ENCODE measurements around the gene DDAH1.
"Not testable (repeated sequence)": the region's sequence is repeated elsewhere in the genome, so short reads cannot be mapped to it uniquely, and the experiment has no call there.

DDAH1 gene

DNA sequence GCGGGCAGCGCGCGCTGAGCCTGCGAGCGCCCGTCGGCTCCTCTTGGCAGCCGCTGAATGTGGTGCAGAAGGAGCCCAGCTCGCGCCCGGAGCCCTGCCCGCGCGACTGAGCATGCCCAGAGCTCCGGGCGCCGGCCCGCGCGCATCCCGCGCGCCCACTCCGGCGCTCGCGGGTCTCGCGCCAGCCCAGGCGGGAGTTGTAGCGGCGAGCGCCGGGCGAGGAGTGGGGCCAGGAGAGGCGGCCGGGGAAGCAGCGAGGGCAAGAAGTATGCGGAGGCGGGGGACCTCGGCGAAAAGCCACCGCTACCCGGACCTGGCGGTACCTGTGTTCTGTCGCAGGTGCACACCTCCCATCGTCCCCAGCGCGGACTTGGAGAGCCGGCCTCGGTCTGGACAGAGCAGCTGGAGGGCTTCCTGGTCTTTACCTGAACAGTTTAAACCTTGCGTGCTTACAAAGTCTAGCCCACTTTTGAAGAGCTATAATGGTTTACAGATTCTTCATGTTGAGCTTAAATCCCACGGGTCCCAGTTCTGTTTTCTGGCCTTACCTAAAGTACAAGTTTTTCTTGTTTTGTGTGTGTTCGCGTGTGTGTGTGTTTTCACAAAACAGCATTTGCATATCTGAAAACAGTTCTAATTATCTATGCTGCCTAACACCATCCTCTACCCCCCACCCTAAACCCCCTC is at the start of gene DDAH1:
Gene DDAH1, minus strand, starts transcription at position 61 of the 687 bp plus-strand sequence. CDS start 114 bp downstream, outside the sequence.
- no peak for DNase-seq (ENCODE audit: low spot score)

DNA sequence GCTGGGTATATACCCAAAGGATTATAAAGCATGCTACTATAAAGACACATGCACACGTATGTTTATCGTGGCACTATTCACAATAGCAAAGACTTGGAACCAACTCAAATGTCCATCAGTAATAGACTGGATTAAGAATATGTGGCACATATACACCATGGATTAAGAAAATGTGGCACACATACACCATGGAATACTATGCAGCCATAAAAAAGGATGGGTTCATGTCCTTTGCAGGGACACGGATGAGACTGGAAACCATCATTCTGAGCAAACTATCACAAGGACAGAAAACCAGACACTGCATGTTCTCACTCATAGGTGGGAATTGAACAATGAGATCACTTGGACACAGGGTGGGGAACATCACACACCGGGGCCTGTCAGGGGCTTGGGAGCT is 49.0 kb upstream of the DDAH1 start:
- not testable (repeated sequence) for DNase-seq (ENCODE audit: low spot score)

DNA sequence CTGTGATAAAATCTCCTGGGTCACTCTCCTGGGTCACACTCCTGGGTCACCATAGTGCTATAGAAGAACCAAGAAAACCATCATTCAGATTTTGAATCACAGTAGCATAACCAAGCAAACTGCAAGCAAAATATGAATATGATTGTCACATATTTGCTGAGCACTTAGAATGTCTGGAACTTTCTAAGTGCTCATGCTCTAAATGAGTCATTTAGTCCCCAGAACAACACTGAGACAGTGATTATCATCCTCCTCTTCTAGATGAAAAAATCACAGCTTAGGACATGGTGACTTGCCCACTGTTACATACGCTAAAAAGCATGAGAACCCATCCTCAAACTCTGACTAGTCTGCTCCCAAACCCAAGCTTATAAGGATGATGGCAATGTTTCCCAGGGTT is 39.5 kb upstream of the DDAH1 start:
- peak; percentile 1 for DNase-seq (ENCODE audit: low spot score)

DNA sequence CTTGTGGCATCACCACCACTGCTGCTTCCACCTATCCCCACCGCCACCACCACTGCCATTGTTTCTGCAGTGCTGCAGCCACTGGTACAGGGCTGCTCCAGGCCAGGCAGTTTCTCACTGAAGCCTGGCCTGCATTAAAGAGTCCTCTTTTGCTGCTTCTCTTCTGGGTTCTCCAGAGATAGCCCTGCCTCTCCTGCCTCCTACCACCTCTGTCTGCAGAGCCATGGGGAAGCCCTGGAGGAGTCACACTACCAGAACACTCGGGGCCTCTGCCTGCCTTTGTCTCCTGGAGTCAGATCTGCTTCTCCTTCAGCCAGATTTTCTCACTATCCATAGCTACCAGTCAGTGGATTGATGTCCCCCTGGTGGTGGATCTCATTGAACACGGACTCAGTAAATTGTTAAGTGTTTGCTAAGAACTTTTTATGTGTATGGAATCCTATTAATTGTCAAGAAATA is 37.7 kb upstream of the DDAH1 start:
- DNase-seq (ENCODE audit: low spot score) = no peak

DNA sequence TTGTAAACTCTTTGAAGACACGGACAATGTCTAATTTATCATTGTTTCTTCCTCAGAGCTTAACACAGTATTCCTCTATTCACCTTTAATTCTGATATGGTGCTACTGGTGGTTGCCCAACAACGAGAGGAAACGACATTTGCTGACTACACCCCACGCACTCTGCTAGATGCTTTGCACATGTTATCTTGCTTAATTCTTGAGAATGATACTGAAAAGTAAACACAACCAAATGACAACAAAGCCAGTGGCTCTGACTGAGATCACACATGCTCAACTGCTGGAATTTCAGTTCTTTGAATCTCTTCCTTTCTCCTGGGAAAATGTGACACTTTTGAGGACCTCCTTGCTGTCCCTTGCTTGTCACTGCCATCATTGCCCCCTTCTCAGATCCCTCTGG is 37.2 kb upstream of the DDAH1 start:
- DNase-seq (ENCODE audit: low spot score) = no peak

DNA sequence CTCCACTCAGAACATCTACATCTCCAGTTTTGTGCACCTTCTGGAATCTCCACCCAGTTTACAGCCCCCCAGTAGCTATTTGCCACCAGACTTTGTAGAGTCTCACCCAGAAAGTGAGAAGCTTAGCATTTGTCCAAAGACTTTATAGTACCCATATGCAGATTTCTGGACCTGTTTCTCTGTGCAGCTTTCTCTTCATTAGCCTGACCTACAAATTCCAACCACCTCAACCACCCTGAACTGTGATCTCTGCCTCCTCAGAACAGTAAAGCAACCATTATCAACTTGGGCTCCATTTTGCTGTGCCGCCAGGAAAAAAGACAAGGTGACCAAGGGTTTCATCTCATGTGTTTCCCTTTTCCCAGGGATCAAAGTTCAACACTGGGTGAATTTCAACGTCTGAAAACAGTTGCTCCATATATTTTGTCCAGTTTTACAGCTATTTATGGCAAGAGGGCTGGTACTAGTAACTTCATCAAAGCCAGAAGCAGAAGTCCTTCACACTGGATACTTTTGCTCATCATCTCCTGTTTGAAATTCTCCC is 36.5 kb upstream of the DDAH1 start:
- no peak for DNase-seq (ENCODE audit: low spot score)

DNA sequence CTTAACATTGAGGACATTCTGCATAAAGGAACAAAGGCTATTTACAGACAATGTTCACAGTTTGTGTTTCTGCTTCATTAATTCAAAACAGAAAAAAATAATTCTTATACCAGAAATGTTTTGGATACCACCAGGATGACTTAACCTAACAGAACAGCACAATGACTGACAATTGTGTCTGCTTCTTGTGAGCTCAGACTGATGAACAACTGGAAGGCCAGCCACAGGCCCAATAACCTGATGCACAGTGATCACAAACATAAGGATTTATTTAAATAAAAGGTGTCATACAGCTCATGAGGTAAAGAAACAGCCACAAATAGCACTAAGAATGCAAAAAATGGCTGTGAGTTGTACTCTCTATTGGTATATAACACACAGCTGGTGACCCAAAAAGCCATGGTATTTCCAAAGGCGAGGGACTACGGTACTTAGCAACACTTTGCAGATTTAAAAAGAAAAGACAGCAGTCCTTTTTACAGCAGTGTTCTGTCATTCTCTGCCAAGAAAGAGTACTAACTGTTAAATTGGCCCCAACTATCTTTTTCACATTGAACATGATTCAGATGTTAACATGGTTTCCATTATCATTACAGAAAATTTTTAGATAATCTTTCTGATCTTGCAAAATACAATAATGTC is 32.1 kb upstream of the DDAH1 start:
- no peak for DNase-seq (ENCODE audit: low spot score)

DNA sequence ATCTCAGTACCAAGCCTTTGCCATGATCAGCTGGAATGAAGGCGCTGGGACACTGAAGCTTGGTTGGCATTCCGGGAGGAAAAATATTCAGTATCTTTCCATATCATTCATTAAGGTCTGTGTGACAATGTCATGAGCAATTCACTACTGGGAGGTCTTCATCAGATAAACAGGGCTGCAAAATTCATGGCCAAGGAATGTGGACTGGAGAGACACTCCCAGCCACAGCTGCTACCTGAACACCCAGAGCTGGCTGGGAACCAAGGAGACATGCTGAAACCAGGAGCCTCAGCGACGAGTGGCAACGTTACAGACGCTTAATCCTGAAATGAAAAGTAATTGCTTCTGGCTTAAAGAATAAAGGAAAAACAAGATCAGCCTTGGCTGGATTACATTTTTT is 30.6 kb upstream of the DDAH1 start:
- no peak for DNase-seq (ENCODE audit: low spot score)

DNA sequence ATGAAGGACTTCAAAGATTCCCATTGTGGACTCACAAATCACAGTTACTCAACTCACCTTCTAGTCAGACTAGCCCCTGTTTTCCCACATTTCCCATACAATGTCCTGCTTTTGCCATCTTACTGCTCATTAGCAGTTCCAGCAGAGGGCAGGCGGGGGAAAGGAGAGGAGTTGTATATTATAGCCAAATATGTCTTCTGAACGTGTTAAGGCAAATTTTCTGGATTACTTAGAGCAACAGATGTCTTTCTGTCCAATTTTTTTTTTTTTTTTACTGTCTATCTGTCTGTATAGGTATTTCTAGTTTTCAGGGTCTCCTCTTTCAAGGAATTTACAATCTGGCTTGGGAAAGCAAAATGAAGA is 29.9 kb upstream of the DDAH1 start:
- DNase-seq (ENCODE audit: low spot score) = no peak

DNA sequence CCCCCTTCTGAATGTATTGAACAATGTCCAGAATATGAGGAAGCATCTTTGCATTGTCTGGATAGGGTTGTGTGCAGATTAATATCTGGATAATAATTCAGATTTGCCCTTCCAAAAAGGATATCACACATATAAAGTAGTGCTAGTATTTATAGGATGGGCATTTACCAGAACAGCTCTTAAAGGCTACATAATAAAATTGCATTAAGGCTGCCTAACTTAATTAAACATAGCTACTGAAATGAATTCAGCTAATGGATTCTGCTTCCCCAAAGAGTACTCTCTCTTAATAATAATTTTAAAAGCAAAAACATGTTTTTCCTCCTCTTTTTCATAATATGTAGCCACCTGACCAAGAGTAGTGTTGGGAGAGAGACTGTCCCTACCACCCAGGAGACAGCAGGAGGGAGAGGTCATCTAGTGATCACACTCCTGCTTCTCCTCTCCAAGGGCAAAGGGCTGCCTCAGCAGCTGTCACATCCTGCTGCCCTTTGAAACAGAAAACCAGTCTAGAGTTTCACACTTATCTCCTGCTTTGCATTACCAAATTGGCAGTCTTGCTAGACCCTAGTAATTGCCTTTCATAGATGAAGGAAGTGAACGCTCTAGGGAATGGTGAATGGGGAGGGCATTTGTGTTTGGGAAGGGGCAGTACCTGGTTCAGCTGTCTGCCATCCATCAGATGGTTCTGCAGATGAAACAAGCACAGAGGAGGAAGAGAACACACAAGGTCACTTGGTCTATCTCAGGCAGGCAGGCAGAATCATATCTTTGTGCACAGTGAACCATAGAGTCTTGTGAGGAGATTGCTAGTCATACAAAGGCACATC is 29.3 kb upstream of the DDAH1 start:
- no peak for DNase-seq (ENCODE audit: low spot score)

DNA sequence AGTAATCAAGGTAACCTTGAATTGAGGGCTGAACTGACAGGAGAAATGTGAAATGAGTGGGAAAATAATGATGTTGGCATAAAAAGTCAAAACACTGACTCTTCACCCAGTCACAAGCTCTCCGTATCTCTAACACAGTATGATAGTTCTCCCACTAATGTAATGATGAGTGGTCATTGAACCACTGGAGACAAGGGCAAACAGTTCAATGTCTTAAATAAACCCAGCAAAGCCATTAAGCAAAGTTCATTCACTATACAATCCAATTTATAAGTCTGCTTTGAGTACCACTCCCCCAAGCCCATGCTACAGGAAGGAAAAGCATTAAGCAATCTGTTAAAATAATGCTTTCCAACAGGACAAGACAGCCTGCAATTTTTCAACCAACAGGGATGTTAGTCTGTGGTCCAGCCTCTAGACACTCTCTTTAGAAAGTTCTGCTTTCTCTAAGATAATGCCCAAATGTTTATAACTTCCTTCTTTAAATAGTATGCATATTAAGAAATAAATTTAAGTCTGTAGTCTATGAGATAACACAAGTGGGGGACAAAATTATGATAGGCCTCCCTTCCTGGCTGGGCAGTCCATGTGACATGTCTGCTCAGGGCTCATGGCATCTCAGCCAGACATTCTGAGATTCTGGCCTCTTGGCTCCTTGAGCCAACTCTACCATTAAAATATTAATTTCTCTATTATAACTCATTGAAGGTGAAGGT is 25.5 kb upstream of the DDAH1 start:
- DNase-seq (ENCODE audit: low spot score) = no peak

DNA sequence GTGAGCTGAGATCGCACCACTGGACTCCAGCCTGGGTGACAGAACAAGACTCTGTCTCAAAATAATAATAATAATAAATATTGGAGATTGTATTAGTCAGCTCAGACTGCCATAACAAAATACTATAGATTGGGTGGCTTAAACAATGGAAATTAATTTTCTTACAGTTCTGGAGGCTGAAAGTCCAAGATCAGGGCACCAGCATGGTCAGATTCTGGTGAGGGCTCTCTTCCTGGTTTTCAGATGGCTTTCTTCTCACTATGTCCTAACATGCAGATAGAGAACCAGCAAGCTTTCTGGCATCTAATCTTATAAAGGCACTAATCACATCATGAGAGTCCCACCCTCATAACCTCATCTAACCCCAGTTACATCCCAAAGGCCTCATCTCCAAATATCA is 23.2 kb upstream of the DDAH1 start:
- DNase-seq (ENCODE audit: low spot score) = no peak

DNA sequence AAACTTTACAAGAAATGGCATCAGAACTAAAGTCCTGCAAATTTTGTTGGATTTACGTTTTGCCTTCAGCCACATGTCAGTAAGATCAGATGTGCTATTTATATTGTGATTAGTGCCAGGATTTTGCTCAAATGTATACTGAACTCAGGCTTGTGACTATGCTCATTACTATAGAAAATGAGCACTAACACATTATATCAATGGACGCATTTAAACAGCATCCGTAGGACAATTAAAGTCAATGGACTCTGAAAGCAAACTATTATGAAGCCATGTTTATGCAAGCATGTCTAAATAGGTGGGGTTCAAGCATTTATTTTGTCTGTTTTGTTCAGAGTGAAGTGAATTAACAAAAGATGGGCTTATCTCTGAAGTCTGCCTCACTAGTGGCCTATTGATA is 20.6 kb upstream of the DDAH1 start:
- DNase-seq (ENCODE audit: low spot score) = no peak

DNA sequence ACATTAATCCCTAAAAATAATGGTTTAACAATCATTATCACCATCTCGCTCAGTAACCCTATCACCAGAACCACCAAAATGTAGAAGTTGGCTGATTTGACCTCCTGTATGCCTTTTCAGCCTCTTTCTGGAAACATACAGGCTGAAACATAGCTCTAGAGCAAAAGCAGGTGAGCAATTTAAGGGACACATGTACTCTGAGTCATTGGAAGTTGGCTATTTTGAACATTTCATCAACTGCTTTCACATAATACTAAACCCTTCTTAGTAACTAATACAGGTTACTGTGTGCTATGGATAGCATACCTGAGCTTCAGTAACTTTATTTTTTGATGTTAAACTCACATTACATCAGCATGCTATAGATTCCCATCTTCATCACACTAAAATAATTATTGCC is 19.8 kb upstream of the DDAH1 start:
- DNase-seq (ENCODE audit: low spot score) = no peak

DNA sequence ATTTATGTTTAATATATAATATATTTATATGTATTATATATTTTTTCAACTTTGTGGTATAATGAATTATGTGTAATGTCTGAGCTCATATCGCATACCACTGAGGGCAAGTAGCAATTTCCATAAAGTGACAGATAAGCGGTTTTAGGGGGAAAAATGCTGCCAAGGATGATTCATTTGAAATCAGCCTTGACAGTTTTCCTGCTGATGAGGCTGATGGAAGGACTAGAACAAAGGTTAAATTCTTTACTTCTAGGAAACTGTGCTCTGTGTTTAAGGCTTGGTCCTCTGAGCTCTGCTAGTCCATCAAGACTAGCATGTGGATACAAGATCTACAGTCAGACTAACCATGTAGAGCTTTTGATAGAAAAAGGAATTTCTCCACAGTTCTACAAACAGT is 19.3 kb upstream of the DDAH1 start:
- DNase-seq (ENCODE audit: low spot score) = no peak

DNA sequence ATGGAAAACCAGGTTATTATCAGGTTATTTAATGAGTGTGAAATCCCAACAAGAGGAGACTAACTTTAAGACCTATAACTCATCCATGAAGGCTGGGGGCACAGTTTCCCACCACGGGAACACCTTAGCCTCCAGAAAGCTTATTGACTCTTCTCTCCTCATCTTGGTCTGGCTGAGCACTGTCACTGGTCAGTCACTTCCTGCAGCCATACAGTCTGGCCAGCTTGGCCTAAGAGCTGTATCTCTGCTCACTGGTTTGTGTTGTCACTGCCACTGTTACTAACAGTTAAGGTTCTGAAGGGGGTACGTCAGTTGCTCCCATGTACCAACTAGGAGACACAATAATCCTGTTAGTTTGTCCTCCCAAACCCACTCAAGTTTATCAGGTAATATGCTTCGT is 16.7 kb upstream of the DDAH1 start:
- DNase-seq (ENCODE audit: low spot score) = no peak

DNA sequence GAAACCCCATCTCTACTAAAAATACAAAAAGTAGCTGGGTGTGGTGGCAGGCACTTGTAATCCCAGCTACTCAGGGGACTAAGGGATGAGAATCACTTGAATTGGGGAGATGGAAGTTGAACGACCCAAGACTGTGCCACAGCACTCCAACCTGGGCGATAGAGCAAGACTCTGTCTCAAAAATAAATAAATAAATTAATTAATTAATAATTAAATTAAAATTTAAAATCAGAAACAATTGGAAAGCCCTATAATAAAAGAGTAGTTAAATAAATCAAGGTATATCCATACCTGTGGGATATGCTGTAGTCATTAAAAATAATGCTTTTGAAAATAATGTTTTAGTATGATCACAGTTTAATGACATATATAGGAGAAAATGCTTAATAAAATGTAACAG is 15.6 kb upstream of the DDAH1 start:
- no peak for DNase-seq (ENCODE audit: low spot score)

DNA sequence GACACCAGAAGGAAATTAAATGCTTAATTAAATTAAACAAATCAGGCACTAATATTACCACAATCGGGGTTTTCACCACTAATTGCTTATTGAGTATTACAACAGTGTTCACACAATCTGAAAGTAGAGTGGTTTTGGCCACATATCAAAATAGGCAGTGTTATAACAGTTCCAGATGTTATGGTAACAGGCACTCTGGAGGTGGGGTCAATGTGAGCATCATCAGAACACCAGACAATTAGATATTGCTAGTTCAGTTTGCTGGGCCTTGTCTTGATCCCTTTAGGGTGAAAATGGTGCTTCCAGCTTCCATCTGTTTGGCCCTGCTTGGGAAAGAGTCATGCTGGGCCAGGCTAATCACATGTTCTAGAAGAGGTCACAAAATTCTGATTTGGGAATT is 14.5 kb upstream of the DDAH1 start:
- DNase-seq (ENCODE audit: low spot score) = no peak

DNA sequence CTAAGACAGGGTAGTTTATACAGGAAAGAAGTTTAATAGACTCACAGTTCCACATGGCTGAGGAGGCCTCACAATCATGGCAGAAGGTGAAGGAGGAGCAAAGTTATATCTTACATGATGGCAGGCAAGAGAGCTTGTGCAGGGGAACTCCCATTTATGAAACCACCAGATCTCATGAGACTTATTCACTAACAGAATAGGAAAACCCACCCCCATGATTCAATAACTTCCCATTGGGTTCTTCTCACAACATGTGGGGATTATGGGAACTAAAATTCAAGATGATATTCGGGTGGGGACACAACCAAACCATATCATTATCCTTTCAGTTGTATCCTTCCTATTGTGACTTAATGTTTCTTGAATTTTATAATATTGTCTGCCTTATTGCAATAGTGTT is 13.4 kb upstream of the DDAH1 start:
- no peak for DNase-seq (ENCODE audit: low spot score)

DNA sequence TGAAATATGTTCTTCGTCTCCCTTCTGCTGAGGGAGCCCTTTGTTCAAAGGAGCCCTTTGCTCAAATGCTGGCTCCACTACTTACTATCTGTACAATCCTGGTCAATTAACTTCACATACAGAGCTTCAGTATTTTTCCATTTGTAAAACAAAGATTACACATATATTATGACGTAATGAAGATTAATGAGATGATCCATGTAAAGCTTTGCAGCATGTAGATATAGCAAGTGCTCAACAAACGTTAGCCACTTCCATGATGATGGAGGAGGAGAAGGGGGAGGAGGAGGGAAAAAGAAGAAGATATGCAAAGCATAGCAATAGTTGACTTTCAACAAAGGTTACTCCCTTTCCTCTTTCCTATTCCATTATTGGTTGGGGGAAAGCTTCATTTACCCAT is 10.1 kb upstream of the DDAH1 start:
- DNase-seq (ENCODE audit: low spot score) = no peak

DNA sequence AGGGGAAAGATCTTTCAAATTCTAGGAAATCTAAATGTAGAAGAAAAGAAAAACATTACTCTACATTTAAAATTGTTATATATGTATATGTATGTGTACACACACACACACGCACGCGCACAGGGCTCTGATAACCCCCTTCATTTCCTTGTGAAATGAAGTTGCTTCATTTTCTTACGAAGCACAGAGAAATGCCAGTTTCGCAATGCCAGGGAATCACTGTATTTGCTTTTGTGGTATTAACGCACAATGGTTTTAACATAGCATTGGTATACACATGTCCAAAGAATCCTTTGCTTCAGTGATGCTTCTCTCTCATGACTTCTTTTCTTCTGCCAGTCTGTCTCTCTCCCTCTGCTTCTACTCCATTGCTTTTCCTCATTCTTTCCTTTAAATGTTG is 8.4 kb upstream of the DDAH1 start:
- no peak for DNase-seq (ENCODE audit: low spot score)

DNA sequence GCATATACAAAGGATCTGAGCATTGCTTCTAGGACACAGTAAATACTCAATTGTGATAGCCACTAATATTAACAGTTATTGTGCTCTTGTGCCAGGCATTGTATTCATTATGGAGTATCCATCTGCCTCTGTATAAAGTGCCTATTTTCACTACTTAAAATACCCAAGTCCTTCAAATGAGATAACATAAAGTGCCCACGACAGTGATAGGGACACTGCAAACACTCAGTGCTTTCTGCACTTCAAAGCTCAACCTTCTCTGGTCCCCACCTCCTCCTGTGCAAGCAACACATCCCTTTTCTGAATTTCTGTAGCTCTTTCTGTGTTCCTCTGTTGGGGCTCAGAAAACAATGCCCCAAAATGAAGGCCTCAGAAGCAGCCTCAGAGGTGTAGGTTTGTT is 6.6 kb upstream of the DDAH1 start:
- DNase-seq (ENCODE audit: low spot score) = no peak
